Right hindlimb (tissue), 1 donor: ENCODE results near the gene TFEC.
"Not testable (repeated sequence)": the region's sequence is repeated elsewhere in the genome, so short reads cannot be mapped to it uniquely, and the experiment has no call there.

Source experiments
- DNase-seq: peaks from one replicate; pipeline ENCODE4 v3.0.0-alpha.2; 2018

TFEC gene

GRCh38 chr7:115987486-115987885, 43.1 kb downstream of the TFEC start:
- no peak for DNase-seq

- no peak for DNase-seq
These were observed 46.5 kb downstream of the TFEC start for GRCh38 chr7:115984105-115984504.

- DNase-seq: no peak
These were observed 50.4 kb downstream of the TFEC start for GRCh38 chr7:115980159-115980558.

GRCh38 chr7:115976651-115977050, 53.9 kb downstream of the TFEC start:
- no peak for DNase-seq

DNA sequence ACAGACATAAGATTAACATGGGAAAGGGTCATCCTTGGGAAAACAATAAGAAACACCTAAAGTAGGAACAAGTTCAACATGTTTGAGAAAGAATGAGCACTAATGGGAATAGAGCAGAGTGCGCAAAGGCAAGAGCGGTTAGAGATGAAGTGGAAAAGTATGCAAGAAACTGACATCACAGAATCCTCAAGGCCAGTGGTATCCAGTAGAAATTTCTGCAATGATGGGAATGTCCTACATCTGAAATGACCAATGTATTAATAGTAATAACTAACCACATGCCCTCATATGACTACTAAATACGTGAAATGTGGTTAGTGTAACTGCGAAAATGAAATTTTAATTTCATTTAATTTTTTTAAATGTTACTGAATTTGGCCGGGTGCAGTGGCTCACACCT, 54.8 kb downstream of the TFEC start:
- DNase-seq: no peak

DNA sequence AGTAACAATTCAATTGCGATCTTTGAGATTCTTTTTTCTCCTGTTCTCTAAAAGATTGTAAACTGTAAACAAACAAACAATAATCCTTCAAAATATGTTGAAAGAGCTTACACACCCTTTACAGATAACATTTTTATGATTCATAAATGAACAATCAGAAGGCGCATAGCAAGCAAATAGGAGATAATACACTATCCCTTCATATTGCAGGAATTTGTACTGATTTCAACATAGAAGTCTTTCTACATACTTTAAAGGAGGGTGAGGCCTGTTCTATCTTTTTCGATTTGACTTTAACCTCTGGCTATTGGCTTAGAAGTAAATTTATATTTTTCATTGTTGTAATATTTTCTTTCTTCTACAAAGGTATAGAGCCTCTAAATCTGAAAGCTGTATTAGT, 57.2 kb downstream of the TFEC start:
- no peak for DNase-seq

- DNase-seq: no peak
These were observed 59.1 kb downstream of the TFEC start for GRCh38 chr7:115971506-115971905.

DNA sequence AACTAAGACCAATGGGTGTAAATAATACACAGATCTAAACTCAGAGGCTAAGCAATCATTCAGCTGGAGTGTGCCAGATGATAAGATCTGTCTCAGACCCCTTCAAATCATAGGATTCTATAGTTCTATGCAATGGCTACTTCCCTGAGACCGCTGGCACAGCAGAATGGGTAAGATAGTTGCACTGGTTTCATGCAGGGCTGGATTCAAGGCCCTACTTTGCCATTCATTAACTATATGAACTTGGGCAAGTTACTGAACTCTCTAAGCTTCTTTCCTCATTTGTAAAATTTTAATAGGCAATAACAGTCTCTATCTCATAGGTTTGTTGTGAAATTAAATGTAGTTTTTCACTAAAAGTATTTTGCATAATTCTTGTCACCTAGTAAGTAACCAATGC, 62.0 kb downstream of the TFEC start:
- DNase-seq: no peak

- DNase-seq: no peak
These were observed 62.4 kb downstream of the TFEC start for GRCh38 chr7:115968171-115968570.

GRCh38 chr7:115965796-115966475, 64.6 kb downstream of the TFEC start:
- DNase-seq: no peak

- DNase-seq: no peak
These were observed 65.3 kb downstream of the TFEC start for GRCh38 chr7:115965236-115965635.

- no peak for DNase-seq
These were observed 65.8 kb downstream of the TFEC start for GRCh38 chr7:115964799-115965198.

DNA sequence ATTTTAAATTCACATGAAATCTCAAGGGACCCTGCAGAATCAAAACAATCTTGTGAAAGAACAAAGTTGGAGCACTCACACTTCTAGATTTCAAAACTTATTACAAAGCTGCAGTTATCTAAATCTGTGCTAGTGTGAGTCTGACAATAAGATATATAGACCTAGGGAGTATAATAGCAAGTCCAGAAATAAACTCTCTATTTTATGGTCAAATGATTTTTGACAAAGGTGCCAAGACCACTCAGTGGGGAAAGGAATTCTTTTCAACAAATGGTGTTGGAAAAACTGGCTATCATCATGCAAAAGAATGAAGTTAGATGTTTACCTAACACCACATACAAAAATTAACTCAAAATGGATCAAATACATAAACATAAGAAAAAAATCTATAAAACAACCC, 68.2 kb downstream of the TFEC start:
- DNase-seq: no peak

- DNase-seq: no peak
These were observed 76.8 kb downstream of the TFEC start for GRCh38 chr7:115953592-115954255.

DNA sequence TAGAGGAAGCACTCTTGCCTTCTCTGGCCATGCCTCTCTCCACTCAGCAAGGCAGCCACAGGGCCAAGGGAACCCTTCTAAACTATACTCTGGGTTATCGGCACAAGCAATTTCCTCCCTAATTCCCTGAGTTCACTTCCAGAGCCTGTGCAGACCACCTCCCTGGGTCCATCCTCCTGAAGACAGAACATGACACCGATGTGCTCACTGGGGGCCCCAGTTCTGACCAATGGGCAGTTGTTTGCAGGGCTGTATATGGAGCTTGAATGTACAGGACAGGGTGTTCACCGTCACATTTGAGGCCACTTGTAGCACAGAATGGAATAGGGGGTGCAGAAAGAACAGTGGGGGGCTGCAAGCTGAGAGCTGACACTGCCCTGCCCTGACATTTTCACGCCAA, 77.7 kb downstream of the TFEC start:
- DNase-seq: no peak

- DNase-seq: no peak
These were observed 79.0 kb downstream of the TFEC start for GRCh38 chr7:115951547-115951946.

DNA sequence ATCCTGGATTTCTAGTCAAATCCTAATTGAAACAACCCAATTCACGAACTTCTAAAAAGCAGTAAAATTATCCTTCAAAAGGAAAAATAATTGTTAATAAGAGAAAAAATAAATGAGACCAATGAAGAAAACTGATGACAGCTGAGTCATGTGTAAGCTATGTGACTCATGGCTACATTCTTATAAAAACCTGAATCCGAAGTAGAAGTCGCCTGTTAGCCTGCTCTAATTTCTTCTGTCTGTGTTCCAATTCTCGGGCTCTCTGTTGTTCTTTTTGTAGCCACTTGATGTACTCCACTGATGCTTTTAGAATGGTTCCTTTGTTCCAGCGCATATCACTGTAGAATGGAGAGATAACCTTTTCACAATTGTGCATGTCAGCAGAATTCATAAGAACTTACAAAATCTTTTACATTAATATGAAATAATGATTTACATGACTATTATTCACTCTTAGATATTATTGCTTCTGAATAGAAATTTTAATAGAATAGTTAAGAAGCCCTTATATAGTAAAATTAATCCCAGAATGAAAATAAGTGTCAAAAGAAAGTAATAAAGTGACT, 88.8 kb downstream of the TFEC start:
- DNase-seq: no peak

DNA sequence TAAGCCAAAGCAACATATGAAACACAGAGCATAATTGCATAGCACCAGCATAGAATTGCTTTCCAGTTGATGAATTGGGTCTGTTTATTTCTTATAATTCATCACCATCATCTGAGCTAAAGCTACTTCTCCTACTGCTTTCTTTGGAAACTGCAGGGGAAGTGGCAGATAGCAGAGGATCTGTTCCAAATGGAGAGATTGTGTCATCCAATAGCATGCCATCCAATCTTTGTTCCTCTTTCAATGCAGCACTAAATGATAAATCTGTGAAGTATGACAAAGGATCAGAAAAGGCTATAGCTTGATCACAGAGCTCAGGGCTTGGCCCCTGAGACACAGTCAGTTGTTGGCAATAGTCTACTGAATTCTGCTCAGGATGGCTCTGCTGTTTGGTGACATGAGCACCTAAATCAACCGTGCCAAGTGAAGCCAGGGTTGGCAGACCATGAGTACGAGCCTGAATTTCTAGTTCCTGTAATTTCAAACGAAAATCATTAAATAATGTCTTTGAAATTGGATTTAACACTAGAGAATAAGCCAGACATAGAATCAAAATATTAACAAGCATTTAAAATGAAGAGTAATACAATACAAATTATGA, 90.0 kb downstream of the TFEC start:
- no peak for DNase-seq

DNA sequence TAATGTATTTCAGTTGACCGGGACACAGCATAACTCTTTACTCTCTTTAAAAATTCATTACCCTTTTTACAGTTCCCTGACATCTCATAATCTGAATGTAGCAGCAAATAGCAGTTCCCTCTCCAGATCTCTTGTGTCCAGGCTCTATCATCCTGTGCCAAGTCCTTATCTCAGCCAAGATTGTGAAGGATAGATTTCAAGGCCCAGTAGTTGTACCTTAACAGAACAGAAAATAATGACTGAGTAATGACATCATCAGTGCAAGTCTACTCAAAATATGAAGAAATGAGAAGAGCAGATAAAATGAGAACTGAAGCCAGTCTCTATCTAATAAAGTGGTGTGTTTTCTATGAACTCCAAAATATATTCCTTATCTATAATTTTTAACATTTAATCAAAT, 92.6 kb downstream of the TFEC start:
- DNase-seq: no peak

- DNase-seq: no peak
These were observed 97.1 kb downstream of the TFEC start for GRCh38 chr7:115933471-115933870.

GRCh38 chr7:115932880-115933279, 97.7 kb downstream of the TFEC start:
- no peak for DNase-seq

DNA sequence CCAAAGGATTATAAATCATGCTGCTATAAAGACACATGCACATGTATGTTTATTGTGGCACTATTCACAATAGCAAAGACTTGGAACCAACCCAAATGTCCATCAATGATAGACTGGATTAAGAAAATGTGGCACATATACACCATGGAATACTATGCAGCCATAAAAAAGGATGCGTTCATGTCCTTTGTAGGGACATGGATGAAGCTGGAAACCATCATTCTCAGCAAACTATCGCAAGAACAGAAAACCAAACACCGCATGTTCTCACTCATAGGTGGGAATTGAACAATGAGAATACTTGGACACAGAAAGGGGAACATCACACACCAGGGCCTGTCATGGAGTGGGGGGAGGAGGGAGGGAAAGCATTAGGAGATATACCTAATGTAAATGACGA, 100.4 kb downstream of the TFEC start:
- not testable (repeated sequence) for DNase-seq

DNA sequence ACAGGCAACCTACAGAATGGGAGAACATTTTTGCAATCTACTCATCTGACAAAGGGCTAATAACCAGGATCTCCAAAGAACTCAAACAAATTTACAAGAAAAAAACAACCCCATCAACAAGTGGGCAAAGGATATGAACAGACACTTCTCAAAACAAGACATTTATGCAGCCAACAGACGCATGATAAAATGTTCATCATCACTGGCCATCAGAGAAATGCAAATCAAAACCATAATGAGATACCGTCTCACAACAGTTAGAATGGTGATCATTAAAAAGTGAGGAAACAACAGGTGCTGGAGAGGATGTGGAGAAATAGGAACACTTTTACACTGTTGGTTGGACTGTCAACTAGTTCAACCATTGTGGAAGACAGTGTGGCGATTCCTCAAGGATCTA, 100.8 kb downstream of the TFEC start:
- DNase-seq: not testable (repeated sequence)

GRCh38 chr7:115924411-115924810, 106.2 kb downstream of the TFEC start:
- DNase-seq: no peak
